HG03064 (cell line): Measurements from ENCODE around the gene ACTN2.

Source experiments
- ATAC-seq: cut with Tn5 transposase; IDR thresholded peaks from one replicate; pipeline ENCODE4 v1.9.1; 2021; ENCODE audit warnings: low read depth; ENCODE audit not compliant: unreplicated experiment

ACTN2 gene

GRCh38 chr1:236765831-236766230 lies 79.5 kb downstream of the ACTN2 start:
- no peak for ATAC-seq

GRCh38 chr1:236766506-236766905 lies 80.2 kb downstream of the ACTN2 start:
- ATAC-seq: no peak

GRCh38 chr1:236767276-236767675 lies 81.0 kb downstream of the ACTN2 start:
- no peak for ATAC-seq

- ATAC-seq: no peak
These were observed 82.3 kb downstream of the ACTN2 start for GRCh38 chr1:236768601-236769000.

GRCh38 chr1:236773919-236774318 lies 87.6 kb downstream of the ACTN2 start:
- ATAC-seq: no peak

GRCh38 chr1:236774926-236775325 lies 88.6 kb downstream of the ACTN2 start:
- ATAC-seq: no peak

- no peak for ATAC-seq
These were observed 93.0 kb downstream of the ACTN2 start for GRCh38 chr1:236779312-236779711.

- ATAC-seq: no peak
These were observed 99.2 kb downstream of the ACTN2 start for GRCh38 chr1:236785477-236785876.

- no peak for ATAC-seq
These were observed 100.2 kb downstream of the ACTN2 start for GRCh38 chr1:236786453-236786852.

GRCh38 chr1:236794585-236795034 lies 108.3 kb downstream of the ACTN2 start:
- no peak for ATAC-seq

GRCh38 chr1:236795035-236795756 lies 108.9 kb downstream of the ACTN2 start, which contains the start of gene MTR:
Gene MTR (plus strand): TSS chr1:236795292. CDS start chr1:236795704, 412 bp downstream.
- peak; percentile 98 for ATAC-seq

- peak; percentile 34 for ATAC-seq
These were observed 109.7 kb downstream of the ACTN2 start for GRCh38 chr1:236795757-236796667.

- no peak for ATAC-seq
These were observed 112.7 kb downstream of the ACTN2 start for GRCh38 chr1:236799001-236799400.

- no peak for ATAC-seq
These were observed 113.8 kb downstream of the ACTN2 start for GRCh38 chr1:236800002-236800620.

GRCh38 chr1:236800623-236801022 lies 114.3 kb downstream of the ACTN2 start:
- no peak for ATAC-seq

- no peak for ATAC-seq
These were observed 116.0 kb downstream of the ACTN2 start for GRCh38 chr1:236802264-236802663.

GRCh38 chr1:236806634-236807033 lies 120.3 kb downstream of the ACTN2 start:
- ATAC-seq: no peak

GRCh38 chr1:236808005-236808404 lies 121.7 kb downstream of the ACTN2 start:
- ATAC-seq: no peak

- no peak for ATAC-seq
These were observed 122.3 kb downstream of the ACTN2 start for GRCh38 chr1:236808564-236809130.

GRCh38 chr1:236809148-236809547 lies 122.8 kb downstream of the ACTN2 start:
- no peak for ATAC-seq

GRCh38 chr1:236810018-236810417 lies 123.7 kb downstream of the ACTN2 start:
- ATAC-seq: no peak
